SK-N-MC (cell line): Measurements from ENCODE around the gene SELENOS.

Experiments
- EZH2 ChIP-seq: fragments of 200-600 bp; sonication (generic); IDR thresholded peaks from one replicate; pipeline ENCODE4 v1.6.1; 2017; ENCODE audit warnings: antibody characterized with exemption
- FOXP2 ChIP-seq: optimal IDR thresholded peaks from 2 replicates; pipeline ENCODE3; 2011; ENCODE audit warnings: mild to moderate bottlenecking, moderate library complexity; ENCODE audit not compliant: insufficient read depth; ENCODE audit errors: extremely low read length, control extremely low read depth
- POLR2AphosphoS5 ChIP-seq: IDR thresholded peaks from 2 replicates; pipeline ENCODE4 v1.6.1; 2012; ENCODE audit warnings: mild to moderate bottlenecking, low read depth, low read length, borderline replicate concordance

GRCh38 chr15:101315736-101316135, 38.5 kb upstream of the SELENOS start:
- TF ChIP-seq FOXP2 (no peak), EZH2 (no peak), POLR2AphosphoS5 (no peak)
